NCI-H128 (cell line): Measurements from ENCODE around the gene CMIP.

Experiments
- DNase-seq: peaks from one replicate; lab custom pipeline; 2025; ENCODE audit not compliant: unreplicated experiment; lab: John Stamatoyannopoulos, UW

The CMIP gene

DNA sequence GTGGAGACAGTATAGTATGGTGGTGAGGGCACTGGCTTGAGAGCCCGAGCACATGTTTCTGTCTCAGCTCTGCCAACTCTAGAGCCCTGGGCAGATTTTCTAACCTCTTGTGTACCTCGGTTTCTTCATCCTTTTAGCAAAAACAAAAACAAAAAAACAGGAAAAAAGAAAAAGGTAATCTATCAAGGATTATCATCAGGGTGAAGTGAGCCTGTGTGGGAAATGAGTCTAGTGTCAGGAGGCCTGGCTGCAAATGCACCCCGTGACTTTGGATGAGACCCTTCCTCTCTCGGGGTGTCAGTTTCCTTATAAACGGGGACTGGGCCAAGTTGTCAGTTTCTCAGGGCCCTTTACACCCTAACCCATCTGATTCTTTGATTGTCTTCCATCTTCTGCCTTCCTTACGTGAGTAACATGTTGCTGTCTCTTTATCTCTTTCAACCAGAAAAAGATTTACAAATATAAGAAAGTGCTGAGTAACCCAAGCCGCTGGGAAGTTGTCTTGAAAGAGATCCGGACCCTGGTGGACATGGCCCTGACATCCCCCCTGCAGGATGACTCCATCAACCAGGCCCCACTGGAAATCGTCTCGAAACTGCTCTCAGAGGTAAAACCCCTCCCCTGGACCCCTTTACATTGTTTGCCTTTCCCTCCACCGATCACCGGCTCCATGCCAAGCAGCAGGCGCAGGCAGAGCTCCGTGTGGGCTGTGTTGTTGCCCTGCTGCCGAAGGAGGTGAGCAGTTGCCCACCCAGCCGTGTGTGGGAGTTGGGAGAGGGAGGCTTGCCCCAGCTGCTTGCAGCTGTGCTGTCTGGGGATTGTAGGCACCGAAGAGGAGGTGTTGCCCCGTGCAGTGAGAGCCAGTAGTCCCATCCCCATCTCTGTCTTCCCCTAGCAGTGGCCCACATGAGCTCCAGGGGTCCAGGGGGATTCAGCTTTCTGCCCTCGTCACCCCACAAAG is 207.4 kb downstream of the CMIP start:
- DNase-seq = no peak

DNA sequence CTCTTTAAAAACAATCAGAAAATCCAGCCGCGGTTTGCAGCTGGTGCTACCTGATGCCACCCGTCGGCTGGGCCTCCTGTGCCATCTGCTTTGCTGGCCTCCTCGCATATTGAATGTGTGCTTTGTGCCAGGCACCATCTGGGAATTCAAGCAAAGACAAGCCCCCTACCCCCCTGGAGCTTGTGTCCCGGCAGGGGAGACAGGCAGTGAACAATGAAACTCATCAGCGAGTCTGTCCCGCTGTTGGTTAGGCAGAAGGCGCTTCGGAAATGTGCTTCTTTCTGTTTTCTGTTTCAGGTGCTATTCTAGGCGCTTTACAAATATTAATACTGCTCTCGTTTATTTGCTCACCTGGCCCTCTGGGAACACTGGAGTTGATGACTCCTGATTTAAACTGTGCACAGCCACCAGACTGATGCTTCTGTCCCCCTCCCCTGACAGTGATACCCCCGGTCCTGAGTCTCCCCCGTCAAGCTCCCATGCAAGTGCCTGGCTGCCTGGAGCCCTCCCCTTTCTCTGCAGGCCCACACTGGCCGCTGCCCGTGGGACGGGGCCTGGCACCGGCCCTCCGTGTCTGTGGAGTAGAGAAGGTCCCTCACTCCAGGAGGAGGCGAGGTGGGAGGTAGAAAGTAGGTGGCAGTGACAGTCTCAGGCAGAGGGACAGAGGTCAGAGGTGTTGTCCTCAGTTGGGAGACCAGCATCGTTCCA is 208.3 kb downstream of the CMIP start:
- peak; percentile 66 for DNase-seq

DNA sequence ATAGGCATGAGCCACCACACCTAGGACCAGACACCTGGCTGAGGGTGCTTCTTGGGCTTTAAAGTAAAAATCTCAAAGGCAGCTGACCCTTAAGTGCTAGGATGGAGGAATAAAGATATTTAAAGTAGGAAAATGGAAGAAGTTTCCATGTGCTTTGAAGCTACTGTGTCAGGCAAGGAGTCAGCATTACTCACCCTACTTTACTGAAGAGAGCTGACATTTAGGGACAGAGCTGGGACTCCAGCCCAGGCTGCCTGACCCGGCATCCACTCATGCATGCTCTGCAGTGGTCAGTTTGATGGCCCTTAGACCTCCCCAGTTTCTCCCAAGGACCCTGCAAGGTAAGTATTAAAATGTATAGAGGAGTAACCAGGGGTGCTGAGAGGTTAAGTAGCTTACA is 209.7 kb downstream of the CMIP start:
- no peak for DNase-seq

DNA sequence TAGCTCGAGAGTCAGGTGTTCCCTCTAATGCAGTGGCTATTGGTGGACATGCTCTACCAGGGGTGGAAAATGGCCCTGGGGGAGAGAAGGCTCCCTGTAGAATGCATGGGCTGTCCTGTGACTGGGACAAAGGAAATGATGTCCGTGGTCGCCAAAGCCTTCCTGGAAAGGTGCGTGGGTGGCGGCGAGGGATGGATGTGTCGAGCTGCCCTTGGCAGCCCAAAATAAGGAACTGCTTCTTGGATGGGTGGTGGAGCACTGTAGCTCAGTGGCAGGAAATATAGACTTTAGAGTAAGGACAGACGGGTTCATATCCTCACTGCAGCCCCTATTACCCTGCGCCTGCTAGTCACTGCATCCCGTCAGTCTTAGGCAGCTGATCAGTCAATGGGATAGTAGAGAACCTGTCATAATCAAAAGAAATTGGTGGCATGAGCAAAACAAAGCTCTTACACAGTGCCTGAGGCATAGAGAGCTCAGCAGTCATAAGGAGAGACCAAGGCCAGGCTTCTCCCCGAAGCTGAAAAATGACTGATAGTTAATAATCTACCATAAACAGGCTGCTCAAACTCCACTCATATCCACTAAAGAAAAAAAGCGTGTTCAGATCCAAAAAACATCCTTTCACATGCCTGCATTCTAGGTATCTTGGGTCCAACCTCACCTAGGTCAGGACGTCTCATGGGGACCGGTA is 211.0 kb downstream of the CMIP start:
- no peak for DNase-seq

DNA sequence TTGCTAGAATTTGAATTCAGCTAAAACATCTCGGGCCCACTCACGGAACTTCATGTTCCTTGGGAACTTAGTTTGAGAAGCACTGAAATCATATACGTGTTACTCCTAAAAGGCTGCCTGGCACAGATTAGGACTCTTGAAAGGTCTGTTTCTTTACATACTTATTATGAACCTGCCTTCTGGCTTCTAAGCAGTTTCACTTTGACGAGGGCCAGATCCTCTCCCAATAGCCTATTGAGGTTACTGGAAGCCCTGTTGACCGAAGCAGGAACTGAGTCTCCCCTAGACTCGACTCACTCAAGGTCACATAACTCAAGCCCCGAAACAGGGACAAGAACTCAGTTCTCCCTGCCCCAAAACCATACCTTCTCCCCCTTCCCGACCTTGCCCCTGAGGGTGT is 212.6 kb downstream of the CMIP start:
- no peak for DNase-seq

DNA sequence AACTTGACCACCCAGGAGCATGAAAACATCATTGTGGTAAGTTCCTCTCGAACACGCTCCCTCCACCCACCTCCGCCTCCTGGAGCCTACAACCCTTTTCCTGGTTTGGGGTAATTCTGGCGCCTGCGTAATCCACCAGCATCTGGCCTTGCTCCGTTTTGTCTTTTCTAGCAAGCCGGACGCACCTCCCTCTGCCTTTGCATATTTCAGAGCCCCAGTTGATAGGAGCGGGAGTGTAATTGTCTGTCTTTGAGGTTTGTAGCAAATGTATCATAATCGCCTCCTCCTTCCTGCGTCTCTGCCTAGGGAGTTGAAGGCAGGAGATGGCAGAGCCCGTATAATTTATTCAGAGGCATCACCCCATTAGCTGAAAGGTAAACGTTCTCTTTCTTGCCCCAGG is 213.2 kb downstream of the CMIP start:
- DNase-seq = no peak

DNA sequence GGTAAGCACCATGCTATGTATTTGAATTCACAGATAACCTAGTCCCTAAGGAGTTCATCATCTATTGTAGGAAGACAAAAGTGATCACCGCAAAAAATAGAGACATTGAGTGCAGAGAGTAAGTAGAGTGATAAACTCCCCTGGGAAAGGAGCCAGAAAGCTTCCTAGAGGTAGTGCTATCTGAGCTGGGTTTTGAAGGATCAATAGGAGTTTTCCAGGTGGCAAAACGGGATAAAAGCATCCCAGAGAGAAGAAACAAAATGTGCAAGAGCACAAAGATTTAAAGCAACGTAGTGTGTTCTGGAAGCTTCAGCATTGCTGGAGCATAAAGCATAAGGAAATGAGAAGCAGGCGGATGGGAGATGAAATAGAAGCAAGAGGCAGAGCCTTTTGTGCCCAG is 213.8 kb downstream of the CMIP start:
- DNase-seq = no peak

DNA sequence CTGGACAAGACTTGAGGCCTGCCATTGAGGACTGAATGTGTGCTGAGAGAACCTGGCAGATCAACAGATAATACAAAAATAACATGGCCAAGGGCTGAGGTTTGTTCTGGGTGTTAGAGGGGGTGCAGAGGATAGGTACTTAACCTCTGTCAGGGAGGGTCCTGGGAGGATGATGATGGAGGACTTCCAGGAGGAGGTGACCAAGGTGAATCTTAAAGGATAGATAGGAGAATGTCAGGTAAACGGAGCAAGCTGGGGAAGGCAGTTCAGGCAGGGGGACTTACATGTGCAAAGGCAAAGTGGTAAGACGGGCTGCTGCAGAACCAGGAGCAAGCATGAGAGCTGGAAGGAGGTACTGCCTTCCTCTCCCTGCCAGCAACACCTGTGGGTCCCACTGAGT is 214.6 kb downstream of the CMIP start:
- no peak for DNase-seq

DNA sequence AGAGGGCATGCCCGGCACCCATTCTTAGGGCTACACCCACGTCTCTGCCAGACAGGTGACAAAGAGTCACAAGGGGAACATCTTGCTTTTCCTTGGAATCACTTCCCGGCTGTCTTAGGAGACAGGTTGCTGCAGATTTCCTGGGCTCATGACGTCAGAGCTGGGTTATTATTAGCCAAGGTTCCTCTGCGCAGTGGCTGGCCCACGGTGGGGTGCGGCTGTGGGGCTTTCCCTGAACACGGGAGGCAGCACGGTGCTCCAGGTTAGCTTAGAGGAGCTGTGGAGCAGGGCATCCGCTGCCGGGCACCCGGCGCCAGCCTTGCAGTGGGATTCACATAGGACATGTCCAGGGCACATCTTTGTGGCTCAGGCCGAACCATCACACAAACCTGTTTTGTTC is 216.5 kb downstream of the CMIP start:
- no peak for DNase-seq

DNA sequence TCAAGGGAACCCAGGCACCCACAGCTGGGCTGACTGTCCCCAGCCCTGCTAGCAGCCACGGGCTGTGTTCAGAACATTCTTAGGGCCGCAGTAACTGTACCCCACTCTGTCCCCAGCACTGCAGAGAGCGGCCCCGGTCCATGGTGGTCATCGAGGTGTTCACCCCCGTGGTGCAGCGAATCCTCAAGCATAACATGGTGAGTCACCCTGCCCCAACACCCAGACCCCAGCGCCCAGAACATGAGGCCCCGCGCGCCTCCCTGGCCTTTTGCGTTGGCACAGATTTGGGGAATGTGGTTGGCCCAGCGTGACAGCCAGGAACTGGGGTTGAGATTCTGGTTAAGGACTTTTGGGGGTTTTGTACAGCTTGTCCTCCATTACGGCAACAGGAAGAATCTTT is 219.5 kb downstream of the CMIP start:
- DNase-seq = no peak

DNA sequence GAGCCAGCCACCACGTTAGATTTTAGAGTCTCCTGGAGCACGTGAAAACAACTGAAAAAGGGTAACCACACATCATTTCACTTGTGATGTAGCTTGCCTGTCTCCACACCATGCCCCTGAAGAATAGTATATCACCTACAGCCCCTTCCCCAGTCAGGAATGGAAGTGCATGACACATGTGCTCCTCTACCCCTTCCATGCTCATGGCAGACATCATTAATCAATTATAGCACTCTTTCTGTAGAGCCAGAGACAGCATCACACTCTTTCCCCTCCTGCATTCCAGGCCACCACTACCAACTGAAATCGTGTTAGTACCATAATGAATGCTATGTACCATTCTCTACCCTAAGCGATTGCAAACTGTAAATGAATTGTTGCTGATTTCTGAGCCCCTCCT is 221.0 kb downstream of the CMIP start:
- no peak for DNase-seq

DNA sequence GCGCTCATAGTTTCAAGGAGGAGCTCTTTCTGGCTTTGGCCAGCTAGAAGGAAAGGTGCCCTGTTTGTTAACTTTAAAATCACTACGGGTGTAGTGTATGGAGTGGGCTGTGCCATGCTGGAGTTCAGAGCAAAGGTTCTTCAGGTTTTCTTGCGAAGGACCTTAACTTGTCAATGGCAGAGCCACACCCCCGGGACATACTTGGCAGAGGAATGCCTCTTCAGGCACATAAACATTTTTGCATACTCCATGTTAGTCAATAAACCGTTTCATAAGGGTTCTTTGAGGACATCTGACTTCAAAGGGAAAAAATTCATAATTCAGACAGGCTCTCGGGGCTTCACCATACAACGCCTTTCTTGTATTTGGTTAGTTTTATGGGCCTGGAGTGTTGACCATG is 221.5 kb downstream of the CMIP start:
- no peak for DNase-seq

DNA sequence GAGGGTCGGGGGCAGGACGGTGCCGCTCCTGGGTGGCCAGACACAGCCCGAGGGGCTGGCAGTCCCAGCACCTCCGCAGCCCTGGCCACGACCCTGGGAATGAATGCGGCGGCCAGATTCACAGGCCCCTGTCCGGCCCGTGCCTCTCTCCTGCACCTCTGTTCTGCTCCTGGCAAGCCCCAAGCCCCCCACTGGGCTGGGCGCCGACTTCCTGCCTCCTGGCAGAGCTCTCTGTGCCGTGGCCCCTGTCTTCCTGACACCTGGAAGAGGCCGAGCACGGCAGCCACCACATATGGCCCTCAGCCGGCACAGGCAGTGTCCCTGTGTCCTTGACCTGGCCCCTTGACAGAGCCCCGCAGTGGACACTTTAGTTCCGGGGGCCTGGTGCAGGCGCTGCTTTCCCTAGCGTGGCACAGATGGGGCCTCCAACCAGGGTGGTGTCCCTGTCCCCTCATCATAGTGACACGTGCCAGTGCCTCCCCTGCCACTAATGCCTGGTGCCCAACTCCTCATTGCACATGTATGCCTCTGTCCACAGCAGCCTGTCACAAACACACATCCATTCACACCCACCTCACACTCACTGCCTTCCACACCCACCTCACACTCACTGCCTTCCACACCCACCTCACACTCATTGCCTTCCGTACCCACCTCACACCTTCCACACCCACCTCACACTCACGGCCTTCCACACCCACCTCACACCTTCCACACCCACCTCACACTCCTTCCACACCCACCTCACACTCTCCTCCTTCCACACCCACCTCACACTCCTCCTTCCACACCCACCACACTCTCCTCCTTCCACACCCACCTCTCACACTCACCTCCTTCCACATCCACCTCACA is 223.9 kb downstream of the CMIP start:
- DNase-seq = no peak

DNA sequence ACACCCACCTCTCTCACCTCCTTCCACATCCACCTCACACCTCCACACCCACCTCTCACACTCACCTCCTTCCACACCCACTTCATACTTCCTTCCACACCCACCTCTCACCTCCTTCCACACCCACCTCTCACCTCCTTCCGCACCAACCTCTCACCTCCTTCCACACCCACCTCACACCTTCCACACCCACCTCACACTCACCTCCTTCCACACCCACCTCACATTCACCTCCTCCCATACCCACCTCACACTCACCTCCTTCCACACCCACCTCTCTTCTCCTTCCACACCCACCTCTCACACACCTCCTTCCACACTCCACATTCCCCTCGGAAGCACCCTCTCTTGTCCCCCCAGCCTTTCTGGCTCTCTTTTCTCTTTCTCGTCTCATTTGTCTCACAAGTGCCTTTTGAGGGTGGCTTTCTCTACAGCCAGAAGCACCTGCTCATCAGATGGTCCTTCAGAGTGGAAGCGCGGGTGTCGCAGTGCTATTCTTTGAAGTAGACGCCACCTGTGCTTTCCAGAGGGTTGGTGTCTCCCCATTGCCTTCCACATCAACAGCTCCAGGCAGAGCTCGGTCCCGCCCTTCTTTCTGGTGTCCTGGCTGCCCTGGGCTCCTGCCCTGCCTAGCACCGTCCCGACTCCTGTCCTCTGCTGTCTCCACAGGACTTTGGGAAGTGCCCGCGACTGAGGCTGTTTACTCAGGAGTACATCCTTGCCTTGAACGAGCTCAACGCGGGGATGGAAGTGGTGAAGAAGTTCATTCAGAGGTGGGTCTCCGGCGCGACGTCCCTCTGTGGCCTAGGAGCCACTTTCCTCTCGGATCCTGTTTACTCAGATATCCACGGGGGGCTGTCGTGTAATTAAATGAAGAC is 225.1 kb downstream of the CMIP start:
- no peak for DNase-seq

DNA sequence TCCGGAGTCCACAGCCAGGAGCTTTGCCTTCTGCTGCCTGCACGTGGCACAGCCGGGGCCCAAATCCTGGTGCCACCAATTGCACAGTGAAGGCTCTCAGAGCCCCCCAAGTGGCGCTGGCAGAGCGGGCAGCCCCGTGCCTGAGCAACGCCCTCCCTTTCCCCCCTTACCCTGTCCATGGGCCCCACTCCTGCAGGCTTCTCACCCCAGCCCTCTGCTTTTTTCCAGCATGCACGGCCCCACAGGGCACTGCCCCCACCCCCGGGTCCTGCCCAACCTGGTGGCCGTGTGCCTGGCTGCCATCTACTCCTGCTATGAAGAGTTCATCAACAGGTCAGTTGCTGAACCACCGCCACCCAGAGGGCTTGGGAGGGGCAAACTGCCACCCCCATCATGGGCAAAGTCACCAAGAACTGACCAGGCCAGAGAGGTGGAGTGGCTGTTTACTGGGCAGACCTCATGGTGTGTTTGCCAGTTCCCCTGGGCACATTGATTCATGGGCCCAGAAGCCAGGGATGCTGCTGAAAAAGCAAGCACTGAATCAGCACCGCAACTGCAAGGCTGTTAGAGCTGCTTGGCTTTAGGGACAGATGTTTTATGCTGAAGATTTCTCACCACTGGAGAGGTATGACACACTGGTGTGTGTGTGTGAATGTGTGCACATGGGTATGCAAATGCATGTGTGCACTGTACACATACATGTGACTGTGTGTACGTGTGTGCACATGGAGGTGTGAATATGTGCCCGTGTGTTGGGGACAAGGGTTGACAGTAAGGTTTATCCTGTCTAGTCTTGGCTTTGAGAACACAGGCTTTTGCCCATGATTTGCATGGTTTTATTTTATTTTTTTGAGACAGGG is 227.4 kb downstream of the CMIP start:
- DNase-seq = no peak

DNA sequence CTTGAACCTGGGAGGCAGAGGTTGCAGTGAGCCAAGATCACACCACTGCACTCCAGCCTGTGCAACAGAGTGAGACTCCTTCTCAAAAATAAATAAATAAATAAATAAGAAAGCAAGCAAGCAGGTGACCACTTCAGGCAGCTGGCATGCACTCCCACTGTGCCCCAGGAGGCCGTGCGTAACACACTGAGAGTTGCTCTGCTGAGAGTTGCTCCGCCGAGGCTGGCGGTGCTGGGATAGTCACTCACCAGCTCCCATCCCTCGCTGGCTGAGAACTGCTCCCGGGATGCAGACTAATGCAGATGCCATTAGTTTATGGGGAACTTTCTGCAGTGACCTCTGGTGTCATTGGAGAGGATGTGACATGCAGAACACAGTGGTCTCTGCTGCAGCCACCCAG is 228.8 kb downstream of the CMIP start:
- no peak for DNase-seq

DNA sequence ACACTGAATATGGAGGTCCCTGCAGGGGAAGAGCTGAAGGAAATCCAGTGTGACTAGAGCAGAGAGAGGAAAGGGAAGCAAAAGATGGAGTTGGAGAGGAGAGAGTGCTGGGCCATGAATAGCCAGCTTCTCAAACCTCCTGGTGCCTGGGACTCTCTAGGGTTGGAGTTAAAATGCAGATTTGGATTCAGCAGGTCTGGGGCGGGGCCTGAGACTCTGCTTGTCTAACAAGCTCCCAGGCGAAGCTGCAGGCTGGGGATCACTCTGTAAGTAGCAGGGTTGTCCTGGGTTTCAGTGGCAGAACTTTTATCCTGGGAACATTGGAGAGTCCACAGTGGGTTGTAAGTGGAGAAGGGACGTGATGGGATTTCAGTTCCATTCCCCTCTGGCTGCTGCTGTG is 231.1 kb downstream of the CMIP start:
- no peak for DNase-seq

DNA sequence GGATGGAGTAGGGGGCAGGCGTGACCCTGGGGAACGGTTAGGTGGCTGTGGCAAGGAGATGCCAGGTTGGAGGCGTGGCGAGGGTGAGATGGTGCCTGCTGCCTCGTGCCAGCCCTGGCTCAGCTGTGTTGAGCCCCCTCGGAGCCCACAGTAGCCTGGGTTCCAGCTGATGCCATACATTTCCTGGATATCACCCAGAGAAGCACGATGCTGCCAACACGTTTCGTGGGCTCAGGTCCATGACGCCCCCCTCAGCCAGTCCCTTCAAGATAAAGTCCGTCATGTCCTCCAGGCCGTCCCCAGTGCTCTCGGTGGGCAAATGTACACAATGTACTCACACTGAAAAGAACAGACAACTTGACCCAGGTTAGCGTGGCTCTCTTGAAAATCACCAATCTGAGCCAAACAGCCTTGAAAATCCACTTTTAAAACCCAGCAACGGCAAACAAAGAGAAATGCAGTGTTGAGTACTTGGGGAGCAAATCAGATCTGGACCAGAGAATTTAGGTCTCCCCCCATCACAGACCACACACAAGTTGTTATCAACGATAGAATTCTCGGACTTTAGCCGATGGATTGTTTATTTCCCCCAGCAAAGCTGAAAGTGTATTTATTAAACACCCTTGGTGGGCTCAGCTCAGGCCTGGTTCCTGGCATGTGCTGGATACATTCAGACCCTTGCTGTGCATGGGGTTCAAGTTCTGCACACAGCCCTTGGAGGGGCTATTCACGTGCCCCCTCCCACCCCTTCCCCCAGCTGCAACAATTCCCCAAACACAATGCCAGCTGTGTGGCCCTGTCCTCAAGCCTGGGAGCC is 231.7 kb downstream of the CMIP start:
- DNase-seq = no peak
